Lower lobe of right lung (tissue), 2 donors: Measurements from ENCODE around the gene USF2. TPM values are rescaled to one million over a fixed set of nuclear protein-coding genes. Genes with fewer than 3 reads are reported as not detected.

Source experiments
- ATAC-seq, 2 donors: fragments of 200-7000 bp; cut with Tn5 transposase; one replicate each; pipeline ENCODE4 v1.9.1; 2020 to 2022; ENCODE audit warnings: mild to moderate bottlenecking in 2 of 2, moderate library complexity in 2 of 2
- DNase-seq: peaks from one replicate; pipeline ENCODE4 v3.0.0-alpha.2; 2020
- H3K27ac ChIP-seq: fragments of 200-600 bp; one replicate; pipeline ENCODE4 v1.8.0; 2022
- H3K27me3 ChIP-seq: fragments of 200-600 bp; one replicate; pipeline ENCODE4 v1.8.0; 2022; ENCODE audit warnings: low read depth
- H3K36me3 ChIP-seq: fragments of 200-600 bp; one replicate; pipeline ENCODE4 v1.8.0; 2022; ENCODE audit warnings: mild to moderate bottlenecking
- H3K4me1 ChIP-seq: fragments of 200-600 bp; one replicate; pipeline ENCODE4 v1.8.0; 2022
- H3K4me3 ChIP-seq: fragments of 200-600 bp; one replicate; pipeline ENCODE4 v1.8.0; 2022; ENCODE audit warnings: mild to moderate bottlenecking
- H3K9me3 ChIP-seq: fragments of 200-600 bp; one replicate; pipeline ENCODE4 v1.8.0; 2022
- intact Hi-C: fragments of 100-400 bp; cut with DNase I; formaldehyde crosslinking; loops from one replicate; pipeline ENCODE4 v1.11.0; 2022
- total RNA-seq: library from RNA; stranded (reverse); fragmentation: NEBNext Ultra II Directional; extraction: Animal tissue kit (Norgen Biotek cat#: 25700); gene quantifications from one replicate; pipeline ENCODE4 v1.2.1, GENCODE V29; 2021
- TF ChIP-seq, protein P1 (sequence below): fragments of 200-600 bp; IDR thresholded peaks from one replicate; pipeline ENCODE4 v1.8.0; 2022; ENCODE audit warnings: antibody characterized with exemption, mild to moderate bottlenecking
- donor health status: DM: no; HTN: yes; CAD: no; lungs with severe emphysema.

The USF2 gene
- total RNA-seq, 1 donor from 2014 or later = 171 TPM

DNA sequence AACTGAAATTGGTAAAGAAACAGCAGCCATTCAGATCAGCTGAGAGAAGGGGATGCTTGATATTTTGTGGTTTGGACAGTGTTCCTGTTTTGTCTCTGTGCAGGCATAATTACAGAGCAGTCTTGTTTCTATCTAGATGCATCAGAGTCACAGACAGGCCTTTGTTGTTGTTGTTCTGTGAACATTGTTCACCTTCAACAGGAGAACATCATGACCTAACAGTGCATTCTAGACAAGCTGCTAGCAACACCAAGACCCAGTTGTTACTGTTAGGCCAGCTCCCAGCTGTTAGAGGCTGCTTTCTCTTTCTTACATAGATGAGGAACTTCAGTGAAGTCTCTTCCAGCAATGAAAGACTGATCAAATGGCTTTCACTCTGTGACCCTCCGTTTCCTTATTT is 28.4 kb upstream of the USF2 start:
- Histone ChIP-seq H3K4me1 (peaks cover 5% of the 10 kb centered on the region), H3K9me3 (peaks cover 4% of the 10 kb centered on the region), H3K36me3 (no peaks in the 10 kb centered on the region), H3K27me3 (no peaks in the 10 kb centered on the region), H3K27ac (peak overlapping the region; percentile 32), H3K4me3 (no peak overlapping the region)
- ATAC-seq (peak; percentile 57 to 59), DNase-seq (no peak)
- TF ChIP-seq, protein P1, sequence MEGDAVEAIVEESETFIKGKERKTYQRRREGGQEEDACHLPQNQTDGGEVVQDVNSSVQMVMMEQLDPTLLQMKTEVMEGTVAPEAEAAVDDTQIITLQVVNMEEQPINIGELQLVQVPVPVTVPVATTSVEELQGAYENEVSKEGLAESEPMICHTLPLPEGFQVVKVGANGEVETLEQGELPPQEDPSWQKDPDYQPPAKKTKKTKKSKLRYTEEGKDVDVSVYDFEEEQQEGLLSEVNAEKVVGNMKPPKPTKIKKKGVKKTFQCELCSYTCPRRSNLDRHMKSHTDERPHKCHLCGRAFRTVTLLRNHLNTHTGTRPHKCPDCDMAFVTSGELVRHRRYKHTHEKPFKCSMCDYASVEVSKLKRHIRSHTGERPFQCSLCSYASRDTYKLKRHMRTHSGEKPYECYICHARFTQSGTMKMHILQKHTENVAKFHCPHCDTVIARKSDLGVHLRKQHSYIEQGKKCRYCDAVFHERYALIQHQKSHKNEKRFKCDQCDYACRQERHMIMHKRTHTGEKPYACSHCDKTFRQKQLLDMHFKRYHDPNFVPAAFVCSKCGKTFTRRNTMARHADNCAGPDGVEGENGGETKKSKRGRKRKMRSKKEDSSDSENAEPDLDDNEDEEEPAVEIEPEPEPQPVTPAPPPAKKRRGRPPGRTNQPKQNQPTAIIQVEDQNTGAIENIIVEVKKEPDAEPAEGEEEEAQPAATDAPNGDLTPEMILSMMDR = no peak
- intact Hi-C loops = no loop called here

DNA sequence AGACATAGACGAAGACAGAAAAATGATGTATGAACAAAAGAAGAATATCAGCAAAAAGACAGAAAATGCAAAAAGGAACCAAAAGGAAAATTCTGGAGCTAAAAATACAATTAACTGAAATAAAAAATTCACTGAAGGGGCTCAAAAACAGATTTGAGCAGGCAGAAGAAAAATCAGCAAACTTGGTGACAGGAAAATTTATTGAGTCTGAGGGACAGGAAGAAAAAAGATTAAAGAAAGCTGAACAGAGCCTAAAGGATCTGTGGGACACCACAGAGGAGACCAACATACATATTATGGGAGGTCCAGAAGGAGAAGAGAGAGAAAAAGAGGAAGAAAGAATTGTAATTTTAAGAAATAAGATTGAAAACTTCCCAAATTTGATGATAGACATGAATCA is 27.3 kb upstream of the USF2 start:
- DNase-seq = no peak
- ATAC-seq = no peak
- Histone ChIP-seq H3K4me1 (peaks cover 5% of the 10 kb centered on the region), H3K36me3 (no peaks in the 10 kb centered on the region), H3K4me3 (no peak overlapping the region), H3K27ac (no peak overlapping the region), H3K27me3 (no peaks in the 10 kb centered on the region), H3K9me3 (peaks cover 4% of the 10 kb centered on the region)
- intact Hi-C loops = no loop called here
- TF ChIP-seq, protein P1 = no peak

DNA sequence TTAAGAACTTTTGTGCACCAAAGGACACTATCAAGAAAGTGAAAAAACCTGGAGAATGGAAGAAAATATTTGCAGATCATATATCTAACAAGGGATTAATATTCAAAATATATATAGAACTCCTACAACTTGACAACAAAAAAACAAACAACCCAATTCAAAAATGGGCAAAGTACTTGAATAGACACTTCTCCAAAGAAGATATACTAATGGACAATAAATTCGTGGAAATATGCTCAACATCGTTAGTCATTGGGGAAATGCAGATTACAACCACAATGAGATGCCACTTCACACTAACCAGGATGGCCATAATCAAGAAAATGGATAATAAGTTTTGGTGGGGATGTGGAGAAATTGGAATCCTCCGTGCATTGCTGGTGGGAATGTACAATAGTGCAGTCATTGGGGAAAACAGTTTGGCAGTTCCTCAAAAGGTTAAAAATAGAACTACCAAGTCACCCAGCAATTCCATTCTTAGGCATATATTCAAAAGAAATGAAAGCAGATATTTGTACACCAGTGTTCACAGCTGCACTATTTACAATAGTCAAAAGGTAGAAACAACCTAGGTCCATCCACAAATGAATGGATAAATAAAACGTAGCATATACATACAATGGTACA is 22.2 kb upstream of the USF2 start:
- ATAC-seq = no peak

DNA sequence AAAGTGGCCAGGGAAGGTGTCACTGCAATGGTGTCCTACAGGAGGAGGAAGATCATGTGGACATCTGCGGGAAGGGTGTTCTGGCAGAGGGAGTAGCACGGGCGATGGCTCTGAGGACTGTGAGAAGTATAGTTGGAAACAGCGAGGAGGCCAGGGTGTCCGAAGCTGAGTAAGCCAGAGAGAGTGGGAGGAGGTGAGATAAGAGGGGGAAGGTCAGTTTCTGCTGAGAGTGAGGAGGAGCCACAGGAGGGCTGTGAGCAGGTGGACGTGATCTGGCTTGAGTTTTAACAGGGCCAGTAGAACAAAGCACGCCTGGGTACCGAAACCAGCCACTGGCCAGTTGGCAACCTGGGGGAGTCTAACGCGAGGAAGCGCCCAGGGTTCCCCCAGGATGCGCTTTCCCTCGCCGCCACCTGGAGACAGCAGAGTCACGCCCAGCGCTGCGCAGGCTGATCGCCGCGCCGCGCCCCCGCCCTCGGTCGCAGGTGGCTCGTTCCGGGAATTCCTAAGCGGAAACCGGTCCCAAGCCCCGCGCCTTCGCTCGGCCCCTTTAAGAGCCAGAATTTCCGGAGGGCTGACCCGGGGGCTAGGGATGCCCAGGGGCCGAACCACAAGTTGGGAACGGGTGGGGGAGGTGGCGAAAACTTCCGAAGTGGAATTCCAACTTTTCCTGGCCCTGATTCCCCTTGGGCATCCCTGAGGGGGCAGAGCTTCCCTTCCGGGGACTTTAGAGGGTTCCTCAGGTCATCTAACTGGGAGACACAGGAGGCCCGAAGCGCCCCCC is 21.0 kb upstream of the USF2 start:
- ATAC-seq = peak; percentile 89 to 91
- Histone ChIP-seq H3K4me3 (peak overlapping the region; percentile 71), H3K27ac (peak overlapping the region; percentile 95), H3K27me3 (peaks cover 24% of the 10 kb centered on the region), H3K9me3 (peaks cover 4% of the 10 kb centered on the region), H3K4me1 (peaks cover 31% of the 10 kb centered on the region), H3K36me3 (peaks cover 11% of the 10 kb centered on the region)
- DNase-seq = peak; percentile 90
- intact Hi-C loops = no loop called here
- TF ChIP-seq, protein P1 = peak; percentile 53

More for the DNA sequence above, 22.2 kb upstream of the USF2 start:
- TF ChIP-seq, protein P1 = no peak
- no peak for DNase-seq
- H3K4me3 ChIP-seq = no peak overlapping the region
- H3K9me3 ChIP-seq = peaks cover 4% of the 10 kb centered on the region
- peak overlapping the region; percentile 95 for H3K27ac ChIP-seq
- H3K36me3 ChIP-seq = peaks cover 9% of the 10 kb centered on the region
- peaks cover 24% of the 10 kb centered on the region for H3K27me3 ChIP-seq
- intact Hi-C loops = no loop called here
- peaks cover 31% of the 10 kb centered on the region for H3K4me1 ChIP-seq

DNA sequence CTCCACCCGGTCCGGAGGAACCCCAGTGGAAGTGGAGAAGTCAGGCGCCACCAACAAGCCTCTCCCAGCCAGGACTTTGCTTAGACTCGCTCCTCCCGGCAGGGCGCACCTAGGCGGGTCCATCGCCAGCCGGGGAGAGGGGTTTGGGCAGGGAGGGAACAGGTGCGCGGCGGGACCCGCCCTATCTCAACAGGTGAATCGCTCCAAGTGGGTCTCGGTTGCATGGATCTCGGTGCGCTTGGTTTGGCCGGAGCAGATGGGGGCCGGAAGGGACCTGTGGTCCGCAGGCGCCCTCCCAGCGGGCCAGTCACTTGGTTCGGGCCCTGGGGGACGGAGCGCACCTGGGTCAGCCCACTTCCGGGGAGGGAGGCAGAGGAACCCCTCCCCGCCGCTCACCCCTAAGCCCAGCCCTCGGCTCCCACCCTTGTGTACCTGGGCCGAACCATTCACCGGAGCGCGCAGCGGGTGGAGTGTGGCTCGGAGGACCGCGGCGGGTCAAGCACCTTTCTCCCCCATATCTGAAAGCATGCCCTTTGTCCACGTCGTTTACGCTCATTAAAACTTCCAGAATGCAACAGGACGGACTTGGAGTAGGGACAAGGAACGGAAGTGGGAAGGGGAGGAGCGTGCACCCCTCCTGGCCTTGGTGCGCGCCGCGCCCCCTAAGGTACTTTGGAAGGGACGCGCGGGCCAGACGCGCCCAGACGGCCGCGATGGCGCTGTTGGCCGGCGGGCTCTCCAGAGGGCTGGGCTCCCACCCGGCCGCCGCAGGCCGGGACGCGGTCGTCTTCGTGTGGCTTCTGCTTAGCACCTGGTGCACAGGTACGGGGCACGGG is 20.2 kb upstream of the USF2 start, which contains the start of gene LSR:
TSS of gene LSR (plus strand) at position 693 of the 836 bp plus-strand sequence. CDS start at position 714, 21 bp downstream.
- H3K9me3 ChIP-seq = peaks cover 4% of the 10 kb centered on the region
- H3K4me3 ChIP-seq = peak within 1 kb of the TSS; percentile 71
- H3K4me1 ChIP-seq = peaks cover 37% of the 10 kb centered on the region
- peaks cover 24% of the 10 kb centered on the region for H3K27me3 ChIP-seq
- peak; percentile 96 to 97 for ATAC-seq
- intact Hi-C loops = no loop called here
- DNase-seq = peak; percentile 92
- TF ChIP-seq, protein P1 = no peak
- H3K36me3 ChIP-seq = peaks cover 19% of the 10 kb centered on the region
- H3K27ac ChIP-seq = peak within 1 kb of the TSS; percentile 95
